Measurements from ENCODE around the gene ATG13. TPM values are rescaled to one million over a fixed set of nuclear protein-coding genes. Genes with fewer than 3 reads are reported as not detected.
"Not testable (repeated sequence)": the region's sequence is repeated elsewhere in the genome, so short reads cannot be mapped to it uniquely, and the experiment has no call there.

Gene ATG13
- total RNA-seq, 1 donor from 2014 or later: 78.5 TPM

DNA sequence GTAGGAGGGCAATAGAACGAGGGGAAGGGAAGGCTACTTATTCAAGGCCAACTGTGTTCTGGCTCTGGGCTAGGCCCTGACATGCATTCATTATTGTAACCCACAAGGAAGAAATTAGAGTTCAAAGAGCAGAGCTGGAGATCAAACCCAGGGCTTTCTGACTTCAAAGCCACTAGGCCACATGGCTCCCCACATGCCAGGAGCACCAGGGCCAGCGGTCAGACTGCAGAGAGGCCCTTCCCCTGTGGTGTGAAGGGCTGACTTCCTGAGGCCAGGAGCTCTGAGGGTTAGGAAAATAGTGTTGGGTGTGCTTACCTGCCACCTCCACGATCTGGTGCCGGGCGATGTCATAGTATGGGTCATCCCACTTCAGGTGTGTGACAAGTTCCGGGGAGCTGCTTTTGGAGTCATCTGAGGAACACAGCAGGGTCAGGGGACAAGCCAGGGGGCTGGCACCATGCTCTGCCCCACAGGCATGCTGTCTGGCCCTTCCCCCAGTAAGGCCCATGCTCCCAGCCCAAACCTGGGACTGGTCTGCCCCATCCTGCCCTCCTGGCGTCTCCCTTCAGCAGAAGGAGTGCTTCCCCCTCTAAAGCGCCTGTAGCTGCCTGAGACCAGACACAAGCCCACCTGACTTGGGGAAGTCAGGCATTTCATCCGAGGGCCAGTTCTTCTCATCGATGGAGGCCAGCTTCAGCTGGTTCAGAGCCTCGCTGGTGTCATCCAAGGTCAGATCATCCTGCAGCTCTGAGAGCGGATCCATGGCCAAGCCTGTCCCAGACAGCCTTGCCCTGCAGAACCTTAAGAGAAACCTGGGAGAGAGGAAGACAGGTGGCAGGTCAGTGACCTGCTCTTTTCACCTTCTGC, 78.2 kb downstream of the ATG13 start:
- no peak for DNase-seq (ENCODE audit: low read depth)

- no peak for DNase-seq (ENCODE audit: low read depth)
Observed at GRCh38 chr11:46696212-46696558, 78.8 kb downstream of the ATG13 start.

GRCh38 chr11:46697303-46697702, 80.0 kb downstream of the ATG13 start:
- no peak for DNase-seq (ENCODE audit: low read depth)

- DNase-seq (ENCODE audit: low read depth): no peak
Observed at GRCh38 chr11:46697723-46698122, 80.4 kb downstream of the ATG13 start.

DNA sequence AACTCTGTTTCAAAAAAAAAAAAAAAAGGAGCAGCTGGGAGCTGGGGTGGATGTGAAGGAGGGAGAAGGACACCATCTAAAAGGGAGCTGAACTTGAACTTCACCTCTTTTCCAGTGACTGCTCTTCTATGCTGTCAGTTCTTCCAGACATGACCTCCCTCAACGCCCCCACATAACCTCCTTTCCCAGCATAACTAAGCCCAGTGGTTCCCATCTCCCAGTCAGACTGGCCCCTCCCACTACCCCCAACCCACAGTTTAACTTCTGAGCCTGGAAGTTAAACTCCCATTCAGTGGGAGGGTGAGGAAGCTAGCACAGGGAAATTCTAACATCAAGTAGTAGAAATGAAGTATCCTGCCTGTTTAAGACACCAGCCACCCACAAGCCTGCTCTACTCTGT, 81.2 kb downstream of the ATG13 start:
- peak; percentile 46 for DNase-seq (ENCODE audit: low read depth)

DNA sequence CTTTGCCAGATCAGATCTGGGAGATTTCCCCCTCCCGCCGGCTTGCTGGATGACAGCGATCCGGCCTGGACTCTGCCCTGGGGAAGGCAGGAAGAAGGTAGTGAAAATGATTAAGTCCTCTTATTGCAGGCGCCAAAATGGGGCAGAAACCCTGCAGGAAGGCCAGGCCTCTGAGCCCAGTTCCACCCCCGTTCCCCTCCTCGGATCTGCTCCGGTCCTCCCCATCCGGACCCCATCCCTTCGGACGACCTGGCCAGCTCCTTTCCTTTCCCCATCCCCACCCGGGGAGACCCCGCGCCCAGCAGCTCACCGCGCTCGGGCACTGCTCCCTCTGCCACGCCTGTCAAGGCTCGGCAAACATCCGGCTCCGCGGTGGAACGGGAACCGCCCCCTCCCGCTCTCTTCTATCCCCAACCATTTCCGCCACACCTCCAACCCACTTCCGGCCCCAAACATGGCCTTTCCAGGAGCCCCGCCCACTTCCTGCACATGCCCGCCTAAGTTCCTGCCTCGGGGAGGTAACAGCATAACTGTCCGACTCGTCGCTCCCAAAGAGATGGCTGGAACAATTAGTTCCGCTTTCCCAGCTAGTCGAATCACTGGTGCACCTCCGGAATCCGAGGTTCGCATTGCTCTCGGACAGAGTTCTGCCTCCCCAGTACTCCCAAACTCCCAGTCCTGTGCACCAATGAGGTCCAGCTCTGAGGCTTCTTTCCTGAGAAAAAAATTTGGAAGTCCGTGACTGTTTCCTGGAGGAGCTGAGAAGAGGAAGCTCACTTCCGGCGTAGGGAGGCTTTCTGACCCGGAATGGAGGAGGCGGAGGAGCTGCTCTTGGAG, 83.1 kb downstream of the ATG13 start, which contains the start of the genes ARHGAP1 and ZNF408:
Gene ARHGAP1 (minus strand): TSS at position 379 of the 837 bp plus-strand sequence. CDS start 4,512 bp downstream, outside the sequence.
Gene ZNF408 (plus strand): TSS at position 791 of the 837 bp plus-strand sequence. CDS start 17 bp downstream, at position 808.
- peak; percentile 97 for DNase-seq (ENCODE audit: low read depth)

- DNase-seq (ENCODE audit: low read depth): no peak
Observed at GRCh38 chr11:46701078-46701654, 83.8 kb downstream of the ATG13 start.

DNA sequence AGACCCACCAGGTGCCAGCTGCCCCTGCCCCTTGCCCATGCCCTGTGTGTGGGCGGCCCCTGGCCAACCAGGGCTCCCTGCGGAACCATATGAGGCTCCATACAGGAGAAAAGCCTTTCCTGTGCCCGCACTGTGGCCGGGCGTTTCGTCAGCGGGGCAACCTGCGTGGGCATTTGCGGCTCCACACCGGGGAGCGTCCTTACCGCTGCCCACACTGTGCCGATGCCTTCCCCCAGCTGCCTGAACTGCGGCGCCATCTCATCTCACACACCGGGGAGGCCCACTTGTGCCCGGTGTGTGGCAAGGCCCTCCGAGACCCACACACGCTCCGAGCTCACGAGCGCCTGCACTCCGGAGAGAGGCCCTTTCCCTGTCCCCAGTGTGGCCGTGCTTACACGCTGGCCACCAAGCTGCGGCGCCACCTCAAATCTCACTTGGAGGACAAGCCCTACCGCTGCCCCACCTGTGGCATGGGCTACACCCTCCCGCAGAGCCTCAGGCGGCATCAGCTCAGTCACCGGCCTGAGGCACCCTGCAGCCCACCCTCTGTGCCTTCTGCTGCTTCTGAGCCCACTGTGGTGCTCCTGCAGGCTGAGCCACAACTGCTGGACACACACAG, 87.8 kb downstream of the ATG13 start:
- DNase-seq (ENCODE audit: low read depth): no peak

GRCh38 chr11:46706886-46707285, 89.5 kb downstream of the ATG13 start:
- no peak for DNase-seq (ENCODE audit: low read depth)

GRCh38 chr11:46709351-46709750, 92.0 kb downstream of the ATG13 start:
- DNase-seq (ENCODE audit: low read depth): not testable (repeated sequence)

DNA sequence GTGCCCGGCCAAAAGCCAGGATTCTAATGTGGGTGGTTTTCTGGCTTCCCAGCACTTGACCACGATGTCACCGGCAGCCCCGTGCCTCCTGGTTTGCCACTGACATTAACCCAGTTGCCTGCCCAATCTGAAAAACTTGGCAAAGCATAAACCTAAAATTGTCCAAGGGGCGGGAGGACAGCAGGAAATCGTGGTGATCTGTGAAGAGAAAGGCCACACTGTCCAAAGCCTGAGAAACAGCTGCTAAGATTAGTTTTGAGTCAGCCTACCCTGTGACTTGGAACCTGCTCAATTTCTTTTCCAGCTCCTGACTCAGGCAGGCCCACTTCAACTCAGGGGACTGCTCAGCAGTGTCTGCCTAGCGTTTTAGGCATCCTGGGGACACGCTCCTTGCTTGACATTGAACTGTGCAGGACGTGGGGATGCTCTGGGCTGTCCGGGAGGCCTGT, 93.5 kb downstream of the ATG13 start:
- peak; percentile 87 for DNase-seq (ENCODE audit: low read depth)

- DNase-seq (ENCODE audit: low read depth): no peak
Observed at GRCh38 chr11:46711303-46711702, 94.0 kb downstream of the ATG13 start.

GRCh38 chr11:46712874-46713576, 95.7 kb downstream of the ATG13 start:
- DNase-seq (ENCODE audit: low read depth): no peak

GRCh38 chr11:46717825-46718154, 100.4 kb downstream of the ATG13 start:
- DNase-seq (ENCODE audit: low read depth): not testable (repeated sequence)

DNA sequence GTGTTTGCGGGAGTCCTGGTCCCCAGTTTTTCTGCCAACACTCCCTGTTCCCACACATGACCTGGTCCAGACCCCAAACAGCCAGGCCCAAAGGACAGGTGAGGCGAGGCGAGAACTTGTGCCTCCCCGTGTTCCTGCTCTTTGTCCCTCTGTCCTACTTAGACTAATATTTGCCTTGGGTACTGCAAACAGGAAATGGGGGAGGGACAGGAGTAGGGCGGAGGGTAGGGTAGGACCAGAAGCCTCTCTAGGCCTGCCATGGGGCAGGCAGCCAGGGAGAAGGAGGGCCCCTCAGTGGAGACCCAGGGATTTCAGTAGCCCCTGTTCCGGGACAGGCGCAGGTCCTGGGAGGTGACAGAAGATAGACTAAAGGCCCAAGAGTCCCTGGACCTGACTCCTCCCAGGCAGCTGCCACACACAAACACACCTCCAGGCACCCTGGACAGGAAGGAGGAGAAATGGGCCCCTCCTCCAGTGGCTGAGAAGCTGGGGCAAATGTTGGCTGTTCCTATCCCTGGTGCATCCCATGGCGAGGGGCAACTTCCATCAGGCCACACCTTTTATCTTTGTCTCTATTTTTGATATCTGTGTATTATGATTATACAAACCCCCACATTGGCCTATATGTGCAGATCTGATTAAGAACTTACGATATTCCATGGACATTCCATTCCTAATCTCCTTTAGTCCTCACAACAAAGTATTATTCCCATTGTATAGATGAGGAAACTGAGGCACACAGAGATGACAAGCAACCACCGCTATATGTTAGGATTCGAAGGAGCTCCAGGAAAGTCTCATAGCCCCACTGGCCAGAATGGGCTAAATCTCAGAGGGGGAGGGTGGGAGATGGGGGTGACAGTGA, 101.0 kb downstream of the ATG13 start:
- peak; percentile 18 for DNase-seq (ENCODE audit: low read depth)

DNA sequence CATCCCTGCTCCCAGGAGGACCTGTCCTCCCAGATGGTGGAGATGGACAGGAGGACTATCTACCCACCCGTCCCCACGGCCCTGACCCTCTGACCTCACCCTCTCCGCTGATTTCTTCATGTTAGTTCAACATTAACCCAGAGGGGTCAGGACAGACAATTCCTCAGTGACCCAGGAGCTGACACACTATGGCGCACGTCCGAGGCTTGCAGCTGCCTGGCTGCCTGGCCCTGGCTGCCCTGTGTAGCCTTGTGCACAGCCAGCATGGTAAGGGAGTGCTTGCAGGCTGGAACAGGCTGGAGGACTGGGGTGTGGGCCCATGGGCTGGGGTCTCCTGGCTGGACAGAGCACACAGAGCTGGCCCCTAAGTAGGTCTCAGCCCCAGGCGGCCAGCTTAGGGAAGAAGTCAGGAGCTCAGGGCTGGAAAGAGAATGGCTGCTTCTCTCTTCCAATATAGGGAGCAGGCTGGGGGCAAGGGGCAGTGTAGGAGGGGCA, 101.7 kb downstream of the ATG13 start, which contains the start of gene F2:
Gene F2 (plus strand): TSS at position 166 of the 495 bp plus-strand sequence. CDS start 23 bp downstream, at position 189.
- peak; percentile 74 for DNase-seq (ENCODE audit: low read depth)

GRCh38 chr11:46719543-46720218, 102.3 kb downstream of the ATG13 start:
- DNase-seq (ENCODE audit: low read depth): no peak

- DNase-seq (ENCODE audit: low read depth): no peak
Observed at GRCh38 chr11:46721286-46721685, 103.9 kb downstream of the ATG13 start.

Measured in renal cortical epithelial cell (primary cell).